NCI-H187 (cell line): ENCODE results near the gene MAP3K12.
A peak's percentile ranks its signal among the peaks of the same experiment; 100 is the strongest.
"Not testable (repeated sequence)": the region's sequence is repeated elsewhere in the genome, so short reads cannot be mapped to it uniquely, and the experiment has no call there.

ENCODE experiments used
- DNase-seq, 2 experiments: peaks; one replicate each; lab custom pipeline; 2025; lab: John Stamatoyannopoulos, UW

Gene MAP3K12

DNA sequence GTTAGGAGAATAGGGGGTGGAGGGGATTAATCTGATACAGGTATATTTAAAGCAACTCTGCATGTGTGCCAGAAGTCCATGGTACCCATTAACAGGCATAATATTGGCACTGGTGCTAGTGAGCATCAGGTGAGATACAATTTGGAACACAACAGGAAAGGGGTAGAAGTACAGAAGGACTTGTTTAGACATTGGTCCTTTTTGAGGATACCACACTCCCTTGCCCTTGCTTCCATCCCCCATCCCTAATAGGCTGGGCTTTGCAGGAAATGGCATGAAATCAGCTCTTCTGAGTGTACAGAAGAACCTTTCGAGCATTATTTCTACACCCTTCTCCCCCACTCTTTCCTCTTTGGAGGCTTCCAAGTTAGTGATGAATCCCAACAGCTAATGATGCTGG is 31.0 kb downstream of the MAP3K12 start:
- DNase-seq, result no peak

GRCh38 chr12:53467880-53468279 is 31.4 kb downstream of the MAP3K12 start:
- DNase-seq, result no peak

DNA sequence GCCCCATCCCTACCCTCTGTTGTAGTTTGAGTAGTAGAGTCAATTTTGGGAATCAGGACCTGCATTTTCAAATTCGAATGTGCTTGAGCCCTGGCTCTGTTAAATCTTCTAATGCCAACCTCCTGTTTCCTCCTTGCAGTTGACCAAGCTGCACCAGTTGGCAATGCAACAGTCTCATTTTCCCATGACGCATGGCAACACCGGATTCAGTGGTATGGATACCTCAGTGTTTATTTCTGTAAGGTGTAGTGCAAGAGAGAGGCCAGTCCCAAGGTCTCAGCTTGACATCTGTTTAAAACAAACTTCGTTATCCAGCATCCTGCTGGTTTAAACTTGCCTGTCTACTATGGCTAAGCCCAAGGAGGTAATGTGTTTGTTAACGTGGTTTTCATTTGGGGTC is 32.2 kb downstream of the MAP3K12 start:
- no peak for DNase-seq

DNA sequence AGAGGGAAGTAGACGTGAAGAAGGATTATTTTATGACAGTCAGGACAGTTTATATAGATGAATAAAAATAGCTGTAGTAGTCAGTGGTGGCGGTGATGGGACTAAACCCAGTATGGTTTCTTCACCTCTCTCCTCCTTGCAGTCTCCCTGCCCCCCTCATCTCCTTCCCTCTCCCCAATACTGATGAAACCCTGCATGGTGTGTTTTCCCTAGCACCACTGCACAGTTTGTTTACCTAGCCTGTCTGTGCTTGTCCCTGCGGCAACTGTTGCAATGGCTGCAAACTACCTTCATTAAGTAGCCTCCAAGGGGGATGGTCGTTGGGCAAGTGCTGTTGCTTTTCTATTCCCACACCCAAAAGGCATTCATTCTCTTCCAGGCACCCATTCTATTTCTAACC is 32.6 kb downstream of the MAP3K12 start:
- DNase-seq, result no peak

- no peak for DNase-seq
Measured at GRCh38 chr12:53465679-53466078, 33.6 kb downstream of the MAP3K12 start.

- no peak for DNase-seq
Measured at GRCh38 chr12:53464685-53465418, 34.4 kb downstream of the MAP3K12 start.

GRCh38 chr12:53463802-53464560 is 35.3 kb downstream of the MAP3K12 start:
- no peak for DNase-seq

DNA sequence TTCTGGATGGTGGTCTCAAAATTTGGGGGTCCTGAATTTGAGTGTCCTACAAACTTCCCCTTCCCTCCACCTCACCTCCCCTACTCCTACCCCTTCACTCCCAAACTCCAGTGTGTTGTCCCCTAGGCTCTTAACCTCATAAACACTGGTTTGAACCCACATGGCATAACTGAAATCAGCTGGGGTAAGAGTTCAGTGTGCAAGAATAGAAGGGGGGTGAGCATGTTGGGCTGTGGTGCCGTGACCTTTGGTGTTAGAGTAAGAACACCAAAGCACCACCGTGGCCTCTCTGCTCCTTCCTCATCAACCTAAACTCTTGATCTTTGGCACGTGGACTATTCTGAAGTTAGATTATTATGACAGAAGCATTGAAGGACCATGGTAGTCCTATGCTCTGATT is 36.3 kb downstream of the MAP3K12 start:
- no peak for DNase-seq

GRCh38 chr12:53461591-53461990 is 37.7 kb downstream of the MAP3K12 start:
- DNase-seq, result no peak

- no peak for DNase-seq
Measured at GRCh38 chr12:53461059-53461458, 38.2 kb downstream of the MAP3K12 start.

DNA sequence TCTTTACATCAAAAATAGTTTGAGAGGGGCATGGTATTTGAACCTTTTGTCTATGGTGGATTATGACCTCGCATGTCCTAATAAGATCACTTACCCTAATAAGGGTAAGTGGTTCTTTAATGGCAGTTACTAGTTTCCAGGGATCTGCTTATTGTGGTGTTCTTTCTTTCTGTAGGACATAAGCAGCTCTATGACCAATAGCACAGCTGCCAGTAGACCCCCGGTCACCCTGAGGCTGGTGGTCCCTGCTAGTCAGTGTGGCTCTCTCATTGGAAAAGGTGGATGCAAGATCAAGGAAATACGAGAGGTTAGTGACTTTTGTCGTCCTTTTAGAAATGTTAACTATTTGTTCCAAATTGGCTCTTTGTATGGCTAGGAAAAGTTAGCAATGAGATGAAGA is 40.2 kb downstream of the MAP3K12 start:
- no peak for DNase-seq

GRCh38 chr12:53456654-53457366 is 42.4 kb downstream of the MAP3K12 start:
- no peak for DNase-seq

GRCh38 chr12:53454707-53455106 is 44.6 kb downstream of the MAP3K12 start:
- DNase-seq, result no peak

GRCh38 chr12:53453953-53454640 is 45.2 kb downstream of the MAP3K12 start:
- no peak for DNase-seq

DNA sequence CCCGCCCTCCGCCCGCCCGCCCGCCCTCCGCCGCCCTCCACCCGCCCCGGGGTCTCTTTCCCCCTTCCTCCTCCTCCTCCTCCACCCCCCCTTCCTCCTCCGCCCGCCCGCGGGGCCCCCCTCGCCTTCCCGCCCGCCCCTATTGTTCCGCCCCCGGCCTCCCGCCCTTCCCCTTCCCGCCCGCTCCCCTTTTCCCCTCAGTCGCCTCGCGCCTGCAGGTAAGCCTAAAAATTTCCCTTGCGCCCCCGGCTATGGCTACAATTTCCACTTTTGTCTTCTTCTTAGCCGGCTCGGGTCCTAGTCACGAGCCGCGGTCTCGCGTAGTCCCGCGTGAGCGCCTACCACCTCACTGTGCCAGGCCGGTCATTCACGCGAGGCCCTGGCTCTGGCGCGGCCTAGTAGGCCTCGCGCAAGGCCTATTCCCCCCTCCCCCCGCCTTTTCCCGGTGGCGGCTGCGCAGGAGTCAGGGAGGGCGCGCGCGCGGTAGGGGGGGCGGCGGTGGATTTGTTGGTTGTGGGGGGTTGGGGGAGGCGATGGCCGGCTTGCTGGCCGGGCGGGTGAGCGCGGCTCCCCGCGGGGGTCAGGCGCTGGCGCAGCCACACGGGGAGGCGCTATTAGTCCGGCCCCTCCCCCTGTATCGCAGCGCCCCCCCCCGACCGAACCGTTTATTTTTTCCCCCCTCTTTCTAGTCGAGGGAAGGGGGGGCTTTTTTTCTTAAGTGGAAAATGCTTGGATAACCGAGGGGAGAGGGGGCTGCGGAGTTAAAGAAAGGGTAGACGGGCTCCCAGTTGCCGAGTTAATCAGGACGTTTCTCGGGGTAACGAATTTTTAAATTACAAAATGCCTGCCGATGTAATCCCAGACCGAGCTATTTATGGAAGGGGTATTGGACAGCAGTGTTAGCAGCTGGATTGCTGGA is 46.8 kb downstream of the MAP3K12 start:
- DNase-seq, result peak; percentile 64 to 74

DNA sequence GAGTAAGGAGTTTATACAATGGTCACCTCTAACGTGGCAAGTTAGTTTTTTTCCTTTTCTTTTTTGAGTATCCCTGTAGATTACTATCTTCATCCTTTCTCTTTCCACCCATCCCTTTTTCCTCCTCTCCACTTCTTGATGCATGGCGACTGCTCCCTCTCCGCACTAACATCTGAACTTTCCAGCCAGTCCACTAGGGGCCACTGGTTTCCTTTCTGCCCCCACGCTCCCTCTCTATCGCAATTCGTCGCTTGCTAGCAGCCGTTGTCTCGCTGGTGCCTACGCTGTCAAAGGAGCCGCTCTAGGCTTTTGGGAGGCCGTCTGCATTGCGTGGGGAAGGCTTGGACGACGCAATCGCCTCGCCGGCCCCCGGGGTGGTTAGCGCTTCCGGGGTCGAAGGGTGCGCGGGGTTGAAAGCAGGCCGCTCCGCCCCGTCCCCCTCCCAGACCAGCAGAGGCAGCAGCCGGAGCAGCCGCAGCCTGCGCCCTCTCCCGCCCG is 47.5 kb downstream of the MAP3K12 start, which contains the start of gene PCBP2:
Gene PCBP2, plus strand, starts transcription at position 442 of the 498 bp plus-strand sequence. CDS start 2,699 bp downstream, outside the sequence.
- peak; percentile 97 to 99 for DNase-seq

DNA sequence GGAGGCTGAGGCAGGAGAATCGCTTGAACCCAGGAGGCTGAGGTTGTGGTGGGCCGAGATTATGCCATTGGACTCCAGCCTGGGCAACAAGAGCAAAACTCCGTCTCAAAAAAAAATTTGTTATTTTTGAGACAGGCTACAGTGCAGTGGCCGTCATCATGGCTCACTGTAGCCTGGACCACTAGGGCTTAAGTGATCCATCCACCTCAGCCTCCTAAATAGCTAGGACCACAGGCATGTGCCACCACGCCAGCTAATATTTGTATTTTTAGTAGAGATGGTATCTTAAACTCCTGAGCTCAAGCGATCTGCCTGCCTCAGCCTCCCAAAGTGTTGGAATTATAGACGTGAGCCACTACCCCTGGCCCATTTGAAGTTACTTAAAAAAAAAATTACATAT is 48.3 kb downstream of the MAP3K12 start:
- DNase-seq, result no peak

DNA sequence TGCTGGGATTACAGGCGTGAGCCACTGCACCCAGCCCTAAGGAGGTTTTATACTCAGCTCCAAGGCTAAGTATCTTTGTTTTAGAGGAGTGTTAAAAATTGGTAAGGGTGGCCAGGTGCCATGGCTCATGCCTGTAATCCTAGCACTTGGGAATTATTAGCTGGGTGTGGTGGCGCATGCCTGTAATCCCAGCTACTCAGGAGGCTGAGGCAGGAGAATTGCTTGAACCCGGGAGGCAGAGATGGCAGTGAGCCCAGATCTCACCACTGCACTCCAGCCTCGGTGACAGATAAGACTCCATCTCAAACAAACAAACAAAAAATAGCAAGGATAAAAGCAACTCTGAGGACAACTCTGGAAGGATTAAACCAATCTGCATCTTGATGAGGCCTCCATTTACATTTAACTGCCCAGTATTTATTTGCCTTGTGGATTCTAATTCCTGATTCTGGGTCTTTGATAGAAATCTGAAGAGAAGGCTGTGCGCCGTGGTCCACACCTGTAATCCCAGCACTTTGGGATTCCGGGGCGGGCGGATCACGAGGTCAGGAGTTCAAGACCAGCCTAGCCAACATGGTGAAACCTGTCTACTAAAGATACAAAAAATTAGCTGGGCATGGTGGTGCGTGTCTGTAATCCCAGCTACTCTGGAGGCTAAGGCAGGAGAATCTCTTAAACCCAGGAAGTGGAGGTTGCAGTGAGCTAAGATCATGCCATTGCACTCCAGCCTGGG is 54.5 kb downstream of the MAP3K12 start:
- DNase-seq, result not testable (repeated sequence)

DNA sequence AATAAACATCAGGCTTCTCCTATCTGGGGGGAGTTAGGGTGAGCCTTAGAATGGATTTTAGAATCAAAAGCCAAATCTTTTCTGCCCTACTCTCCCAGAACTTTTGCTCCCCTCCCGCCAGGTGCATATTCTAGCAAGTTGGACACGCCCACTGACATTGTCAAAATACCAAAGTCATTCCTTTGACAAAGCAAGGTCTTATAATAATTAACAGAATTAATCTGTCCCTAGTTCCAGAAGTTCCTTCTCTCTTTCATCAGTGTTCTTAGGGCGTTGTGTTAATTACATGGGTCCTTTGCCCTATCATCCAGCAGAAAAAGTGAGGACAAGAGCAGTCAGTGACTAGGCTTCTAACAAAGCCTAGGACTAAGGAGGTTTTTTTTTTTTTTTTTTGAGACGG is 55.3 kb downstream of the MAP3K12 start:
- no peak for DNase-seq
